ENCODE data around the gene ARAP2. TPM values are rescaled to one million over a fixed set of nuclear protein-coding genes. Genes with fewer than 3 reads are reported as not detected.

ARAP2 gene
- total RNA-seq, 6 experiments from 2014 or later = 6.4 to 15.4 (median 10.2) TPM

DNA sequence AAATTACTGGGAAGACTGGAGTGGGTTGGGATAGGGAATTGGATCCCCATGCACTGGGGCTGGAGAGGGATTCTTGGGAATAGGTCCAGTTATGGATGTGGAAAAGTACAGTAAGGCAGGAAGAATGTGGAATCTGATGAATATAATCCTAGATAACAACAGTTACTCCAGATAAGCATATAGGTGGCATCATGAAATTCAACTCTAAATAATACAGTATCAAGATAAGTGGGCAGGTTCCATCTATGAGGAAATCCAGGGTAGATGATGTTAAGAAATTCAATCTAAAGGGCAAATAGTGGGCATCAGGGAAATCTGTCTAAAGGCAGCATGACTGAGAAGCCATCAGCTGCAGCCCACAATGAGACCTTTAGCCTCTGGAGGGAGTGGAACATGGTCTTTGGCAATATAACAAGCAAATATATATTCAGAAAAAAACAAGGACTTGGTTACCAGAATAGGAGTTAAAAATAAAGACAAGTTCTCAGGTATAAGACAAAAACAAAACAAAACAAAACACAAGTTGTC is 38.3 kb upstream of the ARAP2 start:
- Histone ChIP-seq H3K9me3 (no peaks in the 10 kb centered on the region), H3K4me1 (no peaks in the 10 kb centered on the region), H3K36me3 (no peaks in the 10 kb centered on the region), H3K27ac (no peak overlapping the region), H3K27me3 (no peaks in the 10 kb centered on the region), H3K4me3 (no peak overlapping the region)
- TF ChIP-seq POLR2A (IDR thresholded peaks at IDR 0.05) = no peak
- TF ChIP-seq CTCF (IDR thresholded peaks at IDR 0.05) = no peak
- DNase-seq (no peak), ATAC-seq (no peak)
- intact Hi-C loops (cut with DNase I) = no loop called here

GRCh38 chr4:36281384-36282106 is 37.2 kb upstream of the ARAP2 start, which contains the start of gene DTHD1:
DTHD1 (plus strand) TSS chr4:36281616; CDS start chr4:36281759, 143 bp downstream.
- intact Hi-C loops (cut with DNase I) = no loop called here
- H3K4me1 ChIP-seq = no peaks in the 10 kb centered on the region
- no peaks in the 10 kb centered on the region for H3K27me3 ChIP-seq
- no peaks in the 10 kb centered on the region for H3K9me3 ChIP-seq
- TF ChIP-seq CTCF (IDR thresholded peaks at IDR 0.05) (no peak), POLR2A (IDR thresholded peaks at IDR 0.05) (no peak)
- DNase-seq = no peak
- H3K36me3 ChIP-seq = no peaks in the 10 kb centered on the region
- WGBS (ENCODE audit: insufficient coverage, low coverage, low lambda C conversion rate, missing lambda C conversion rate) = 77% methylated on average over 5 of the region's 5 CpGs
- H3K4me3 ChIP-seq = no peak within 1 kb of the TSS
- H3K27ac ChIP-seq = no peak within 1 kb of the TSS
- ATAC-seq = no peak

- no peak for DNase-seq
Observed at GRCh38 chr4:36280555-36280954, 36.2 kb upstream of the ARAP2 start.

DNA sequence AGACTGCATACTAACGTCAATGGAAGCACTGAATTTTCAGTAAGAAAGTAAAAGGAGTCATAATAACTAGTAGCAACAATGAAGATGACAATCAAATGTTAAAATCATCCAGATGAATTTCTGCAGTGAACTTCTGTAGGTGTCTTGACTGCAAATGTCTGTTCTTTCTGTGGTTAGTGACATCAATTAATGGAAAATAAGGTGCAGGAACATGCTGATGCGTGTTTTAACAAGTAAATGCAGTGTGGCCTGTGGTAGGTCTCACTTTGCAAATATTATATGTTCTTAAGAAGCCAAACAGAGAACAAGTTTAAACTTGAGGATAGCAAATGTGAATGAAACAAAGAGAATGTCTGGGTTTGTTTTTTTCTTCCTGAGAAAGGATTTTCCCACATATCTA is 34.5 kb upstream of the ARAP2 start:
- H3K9me3 ChIP-seq = no peaks in the 10 kb centered on the region
- no peak overlapping the region for H3K4me3 ChIP-seq
- H3K27ac ChIP-seq = no peak overlapping the region
- no peaks in the 10 kb centered on the region for H3K27me3 ChIP-seq
- no peaks in the 10 kb centered on the region for H3K36me3 ChIP-seq
- no peak for ATAC-seq
- WGBS (ENCODE audit: insufficient coverage, low coverage, low lambda C conversion rate, missing lambda C conversion rate) = 70% methylated on average over 2 of the region's 2 CpGs
- TF ChIP-seq POLR2A (IDR thresholded peaks at IDR 0.05) (no peak), CTCF (IDR thresholded peaks at IDR 0.05) (no peak)
- no peaks in the 10 kb centered on the region for H3K4me1 ChIP-seq
- intact Hi-C loops (cut with DNase I) = no loop called here
- DNase-seq = no peak

More at GRCh38 chr4:36280555-36280954, 36.2 kb upstream of the ARAP2 start:
- no peaks in the 10 kb centered on the region for H3K9me3 ChIP-seq
- ATAC-seq = no peak
- intact Hi-C loops (cut with DNase I) = no loop called here
- TF ChIP-seq POLR2A (IDR thresholded peaks at IDR 0.05) = no peak
- no peak for TF ChIP-seq CTCF (IDR thresholded peaks at IDR 0.05)
- no peaks in the 10 kb centered on the region for H3K36me3 ChIP-seq
- H3K27me3 ChIP-seq = no peaks in the 10 kb centered on the region
- 42% methylated on average over 4 of the region's 4 CpGs for WGBS (ENCODE audit: insufficient coverage, low coverage, low lambda C conversion rate, missing lambda C conversion rate)
- H3K4me3 ChIP-seq = no peak overlapping the region
- no peak overlapping the region for H3K27ac ChIP-seq
- H3K4me1 ChIP-seq = no peaks in the 10 kb centered on the region
